CD14-positive monocyte (primary cell): Measurements from ENCODE around the gene ZNF423. TPM values are rescaled to one million over a fixed set of nuclear protein-coding genes. Genes with fewer than 3 reads are reported as not detected.

ENCODE experiments used
- DNase-seq, 3 donors: peaks; one replicate each; pipeline ENCODE4 v3.0.0-alpha.2; 2011 to 2022
- H2AFZ ChIP-seq: 2 replicates; pipeline ENCODE4 v1.6.0; 2012; ENCODE audit warnings: mild to moderate bottlenecking, low read depth, low read length, inconsistent platforms; ENCODE audit not compliant: insufficient read depth, poor library complexity, severe bottlenecking
- H3K27ac ChIP-seq, 2 donors: 1 replicate in 1 of 2; 2 replicates in 1 of 2; pipeline ENCODE4 v1.5.1; 2012 to 2013; ENCODE audit warnings: low read length in 2 of 2, control low read depth in 1 of 2, inconsistent platforms in 1 of 2, low read depth in 1 of 2, mild to moderate bottlenecking in 1 of 2
- H3K27me3 ChIP-seq, 2 donors: one replicate each; pipeline versions ENCODE4 v1.6.0 to v1.6.1; 2011 to 2013; ENCODE audit warnings: low read length in 2 of 2; ENCODE audit not compliant: control insufficient read depth in 2 of 2, insufficient read depth in 2 of 2
- H3K36me3 ChIP-seq, 2 donors: replicated peaks in 1 of 2; 1 replicate in 1 of 2; 2 replicates in 1 of 2; pipeline versions ENCODE4 v1.5.1 to v1.6.1; 2012 to 2013; ENCODE audit warnings: low read length in 2 of 2, control low read depth in 1 of 2, inconsistent platforms in 1 of 2, mild to moderate bottlenecking in 1 of 2; ENCODE audit not compliant: insufficient read depth in 2 of 2, control insufficient read depth in 1 of 2
- H3K4me1 ChIP-seq, 2 donors: 1 replicate in 1 of 2; 2 replicates in 1 of 2; pipeline versions ENCODE4 v1.5.1 to v1.6.1; 2012 to 2013; ENCODE audit warnings: low read length in 2 of 2, control low read depth in 1 of 2, inconsistent platforms in 1 of 2, mild to moderate bottlenecking in 1 of 2, moderate library complexity in 1 of 2; ENCODE audit not compliant: insufficient read depth in 2 of 2, control insufficient read depth in 1 of 2
- H3K4me2 ChIP-seq: replicated peaks from 2 replicates; pipeline ENCODE3; 2012; ENCODE audit warnings: low read length, moderate library complexity, mild to moderate bottlenecking; ENCODE audit not compliant: poor library complexity, severe bottlenecking; ENCODE audit errors: extremely low read depth
- H3K4me3 ChIP-seq, 3 experiments: fragments of 200-600 bp in 1 of 3; sonication (generic) in 1 of 3; replicated peaks in 1 of 3; 1 replicate in 2 of 3; 2 replicates in 1 of 3; pipeline ENCODE4 v1.5.1; 2011 to 2013; ENCODE audit warnings: low read length in 3 of 3, mild to moderate bottlenecking in 3 of 3, control low read depth in 2 of 3, low read depth in 2 of 3, inconsistent platforms in 1 of 3, moderate library complexity in 1 of 3
- H3K79me2 ChIP-seq: 2 replicates; pipeline ENCODE4 v1.6.0; 2012; ENCODE audit warnings: mild to moderate bottlenecking, control low read depth, inconsistent platforms, low read length, moderate library complexity; ENCODE audit not compliant: insufficient read depth
- H3K9ac ChIP-seq: 2 replicates; pipeline ENCODE4 v1.6.0; 2017; ENCODE audit warnings: low read length, mild to moderate bottlenecking; ENCODE audit not compliant: insufficient read depth, poor library complexity, severe bottlenecking
- H3K9me3 ChIP-seq, 2 donors: replicated peaks in 1 of 2; 1 replicate in 1 of 2; 2 replicates in 1 of 2; pipeline versions ENCODE4 v1.5.1 to v1.6.1; 2012 to 2013; ENCODE audit warnings: low read length in 2 of 2, control low read depth in 1 of 2; ENCODE audit not compliant: control insufficient read depth in 1 of 2, insufficient read depth in 1 of 2
- H4K20me1 ChIP-seq: 2 replicates; pipeline ENCODE4 v1.6.0; 2012; ENCODE audit warnings: mild to moderate bottlenecking, low read length, control low read depth, moderate library complexity; ENCODE audit not compliant: insufficient read depth
- H3K27ac Mint-ChIP-seq, 7 donors: one replicate each; pipeline ENCODE4 v1.8.0; 2020; ENCODE audit warnings: mild to moderate bottlenecking in 7 of 7, mixed read lengths in 7 of 7, moderate library complexity in 6 of 7, inconsistent platforms in 2 of 7
- H3K27me3 Mint-ChIP-seq, 3 donors: one replicate each; pipeline ENCODE4 v1.8.0; 2021 to 2022; ENCODE audit warnings: low read depth in 3 of 3, mild to moderate bottlenecking in 3 of 3, mixed read lengths in 3 of 3, moderate library complexity in 3 of 3, inconsistent platforms in 1 of 3
- H3K36me3 Mint-ChIP-seq, 2 donors: one replicate each; pipeline ENCODE4 v1.8.0; 2020; ENCODE audit warnings: mixed read lengths in 2 of 2, inconsistent platforms in 1 of 2, mild to moderate bottlenecking in 1 of 2
- H3K4me1 Mint-ChIP-seq: one replicate; pipeline ENCODE4 v1.8.0; 2020; ENCODE audit warnings: mild to moderate bottlenecking, mixed read lengths
- H3K4me3 Mint-ChIP-seq, 2 donors: one replicate each; pipeline ENCODE4 v1.8.0; 2020; ENCODE audit warnings: mild to moderate bottlenecking in 2 of 2, mixed read lengths in 2 of 2, moderate library complexity in 1 of 2
- H3K9me3 Mint-ChIP-seq, 7 donors: one replicate each; pipeline ENCODE4 v1.8.0; 2020 to 2022; ENCODE audit warnings: mixed read lengths in 7 of 7, mild to moderate bottlenecking in 6 of 7, moderate library complexity in 6 of 7, inconsistent platforms in 2 of 7
- WGBS: methylation state at CpG from one replicate; pipeline ENCODE4 v1.1.5; 2013; ENCODE audit warnings: missing lambda C conversion rate; ENCODE audit not compliant: insufficient coverage; 5-methylcytosine and 5-hydroxymethylcytosine counted together
- intact Hi-C, 2 donors: fragments of 100-400 bp; cut with micrococcal nuclease; formaldehyde crosslinking; loops; one replicate each; pipeline versions ENCODE4 v1.15.0 to v1.15.1; 2023
- polyA plus RNA-seq, 3 donors: library from polyadenylated mRNA; depleted of rRNA in 1 of 3; unstranded in 2 of 3; stranded (reverse) in 1 of 3; fragments of 300-500 nt in 2 of 3; fragments of >200 nt in 1 of 3; fragmentation: Illumina TruSeq in 2 of 3; gene quantifications; 1 replicate in 2 of 3; 2 replicates in 1 of 3; pipeline ENCODE4 v1.2.3, GENCODE V29; 2012 to 2021
- TF ChIP-seq, protein P1 (sequence below): fragments of 200-600 bp; IDR thresholded peaks from one replicate; pipeline ENCODE4 v1.8.0; 2022; ENCODE audit warnings: antibody characterized with exemption, mild to moderate bottlenecking

ZNF423 gene
- polyA plus RNA-seq, 3 donors, result not detected

DNA sequence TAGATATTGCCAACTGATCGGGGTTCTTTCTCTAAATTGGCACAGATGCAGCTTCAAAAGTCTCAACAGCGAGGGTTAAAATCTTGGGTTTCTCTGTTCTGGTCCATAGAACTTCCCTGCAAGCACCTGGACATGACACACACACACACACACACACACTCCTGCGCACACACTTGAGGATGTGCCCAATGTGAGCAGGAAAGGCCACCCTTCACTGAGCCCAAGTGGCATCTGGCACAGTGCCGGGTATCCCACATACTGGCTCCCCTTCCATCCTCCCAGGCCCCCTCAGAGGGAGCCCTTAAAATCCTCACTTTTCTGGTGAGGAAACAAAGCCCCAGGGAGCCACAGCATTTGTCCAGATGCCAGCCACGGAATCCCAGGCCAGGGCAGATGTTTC lies 55.5 kb downstream of the ZNF423 start:
- DNase-seq, result no peak
- Histone ChIP-seq H3K9ac (no peak overlapping the region), H3K36me3 (no peaks in the 10 kb centered on the region), H4K20me1 (no peaks in the 10 kb centered on the region), H3K4me1 (peaks cover 4 to 5% of the 10 kb centered on the region in 2 donors), H2AFZ (peak overlapping the region; percentile 17), H3K4me3 (no peak overlapping the region), H3K79me2 (no peaks in the 10 kb centered on the region), H3K4me2 (no peak overlapping the region), H3K27me3 (no peaks in the 10 kb centered on the region), H3K27ac (no peak overlapping the region), H3K9me3 (no peaks in the 10 kb centered on the region)
- H3K4me3 Mint-ChIP-seq, result no peak overlapping the region
- peaks cover 7% of the 10 kb centered on the region for H3K4me1 Mint-ChIP-seq
- no peaks in the 10 kb centered on the region for H3K36me3 Mint-ChIP-seq
- TF ChIP-seq, protein P1, sequence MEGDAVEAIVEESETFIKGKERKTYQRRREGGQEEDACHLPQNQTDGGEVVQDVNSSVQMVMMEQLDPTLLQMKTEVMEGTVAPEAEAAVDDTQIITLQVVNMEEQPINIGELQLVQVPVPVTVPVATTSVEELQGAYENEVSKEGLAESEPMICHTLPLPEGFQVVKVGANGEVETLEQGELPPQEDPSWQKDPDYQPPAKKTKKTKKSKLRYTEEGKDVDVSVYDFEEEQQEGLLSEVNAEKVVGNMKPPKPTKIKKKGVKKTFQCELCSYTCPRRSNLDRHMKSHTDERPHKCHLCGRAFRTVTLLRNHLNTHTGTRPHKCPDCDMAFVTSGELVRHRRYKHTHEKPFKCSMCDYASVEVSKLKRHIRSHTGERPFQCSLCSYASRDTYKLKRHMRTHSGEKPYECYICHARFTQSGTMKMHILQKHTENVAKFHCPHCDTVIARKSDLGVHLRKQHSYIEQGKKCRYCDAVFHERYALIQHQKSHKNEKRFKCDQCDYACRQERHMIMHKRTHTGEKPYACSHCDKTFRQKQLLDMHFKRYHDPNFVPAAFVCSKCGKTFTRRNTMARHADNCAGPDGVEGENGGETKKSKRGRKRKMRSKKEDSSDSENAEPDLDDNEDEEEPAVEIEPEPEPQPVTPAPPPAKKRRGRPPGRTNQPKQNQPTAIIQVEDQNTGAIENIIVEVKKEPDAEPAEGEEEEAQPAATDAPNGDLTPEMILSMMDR, result no peak
- H3K9me3 Mint-ChIP-seq, result no peaks in the 10 kb centered on the region
- intact Hi-C loops, result no loop called here
- 90% methylated on average over 5 of the region's 5 CpGs for WGBS
- peaks cover 6 to 12% (median 9%) of the 10 kb centered on the region in 3 donors for H3K27me3 Mint-ChIP-seq
- no peak overlapping the region for H3K27ac Mint-ChIP-seq

DNA sequence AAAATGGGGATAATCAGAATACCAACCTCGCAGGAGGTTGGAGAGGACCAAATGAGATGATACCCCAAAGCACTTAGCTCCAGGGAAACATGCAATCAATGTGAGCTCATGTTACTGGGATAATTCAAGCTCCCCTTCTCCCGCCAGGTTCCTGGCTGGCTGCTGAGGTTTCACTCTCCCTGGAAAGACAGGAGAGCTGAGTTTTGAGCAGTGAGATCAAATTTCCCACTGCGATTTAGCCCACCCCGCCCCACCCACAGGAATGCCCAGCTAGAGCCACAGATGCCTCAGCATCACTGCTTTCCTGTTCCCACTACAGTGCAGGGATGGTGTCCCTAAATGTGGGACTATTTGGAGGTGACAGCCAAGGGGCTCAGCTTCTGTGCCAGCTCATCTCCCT lies 56.7 kb downstream of the ZNF423 start:
- no peak overlapping the region for H2AFZ ChIP-seq
- H3K27ac ChIP-seq, result no peak overlapping the region
- peaks cover 5 to 15% (median 9%) of the 10 kb centered on the region in 3 donors for H3K27me3 Mint-ChIP-seq
- H3K4me1 ChIP-seq, result peaks cover 4 to 5% of the 10 kb centered on the region in 2 donors
- H3K4me2 ChIP-seq, result no peak overlapping the region
- H3K27me3 ChIP-seq, result no peaks in the 10 kb centered on the region
- no peak for DNase-seq
- no peak overlapping the region for H3K4me3 ChIP-seq
- WGBS, result 92% methylated on average over 2 of the region's 4 CpGs
- H3K4me1 Mint-ChIP-seq, result peaks cover 7% of the 10 kb centered on the region
- H3K79me2 ChIP-seq, result no peaks in the 10 kb centered on the region
- no peak overlapping the region for H3K4me3 Mint-ChIP-seq
- TF ChIP-seq, protein P1, result no peak
- H3K27ac Mint-ChIP-seq, result no peak overlapping the region
- no peaks in the 10 kb centered on the region for H3K36me3 ChIP-seq
- no peaks in the 10 kb centered on the region for H3K9me3 ChIP-seq
- no peak overlapping the region for H3K9ac ChIP-seq
- no peaks in the 10 kb centered on the region for H4K20me1 ChIP-seq
- intact Hi-C loops, result no loop called here
- H3K36me3 Mint-ChIP-seq, result no peaks in the 10 kb centered on the region
- H3K9me3 Mint-ChIP-seq, result no peaks in the 10 kb centered on the region
